ENCODE results near the gene EVC2. TPM values are rescaled to one million over a fixed set of nuclear protein-coding genes. Genes with fewer than 3 reads are reported as not detected.
A peak's percentile ranks its signal among the peaks of the same experiment; 100 is the strongest.

EVC2 gene
- total RNA-seq, 1 experiment from 2014 or later: 6.0 TPM

GRCh38 chr4:5710065-5710960 is 2.0 kb upstream of the EVC2 start:
- CTCF ChIA-PET: no interaction called here
- Histone ChIP-seq H3K4me3 (ENCODE audit: low read depth, low read length, poor library complexity, severe bottlenecking) (peak overlapping the region; percentile 59), H3K4me1 (ENCODE audit: insufficient read depth, low read length, poor library complexity, severe bottlenecking) (peaks cover 30% of the 10 kb centered on the region), H3K9me3 (ENCODE audit: low read depth, low read length, poor library complexity, severe bottlenecking) (peaks cover 7% of the 10 kb centered on the region), H3K36me3 (ENCODE audit: insufficient read depth, low read length, poor library complexity, severe bottlenecking) (peaks cover 3% of the 10 kb centered on the region), H3K27me3 (replicated peaks; ENCODE audit: insufficient read depth, low read depth, low read length, poor library complexity) (no peaks in the 10 kb centered on the region), H3K27ac (ENCODE audit: low read depth, low read length, poor library complexity, severe bottlenecking) (peak overlapping the region; percentile 42)
- BruUV-seq (replicated peaks): no TSS peak
- intact Hi-C loops (cut with micrococcal nuclease; ENCODE audit: unreplicated experiment): no loop called here
- POLR2A ChIA-PET (ENCODE audit: low non-redundant PET): no interaction called here
- TF ChIP-seq CTCF (conservative IDR thresholded peaks at IDR 0.05; ENCODE audit: low read depth, low read length) (peak; percentile 41), EZH2 (IDR thresholded peaks at IDR 0.05; ENCODE audit: borderline replicate concordance, low read depth, low read length, poor library complexity, severe bottlenecking) (no peak)
- peak; percentile 54 for DNase-seq (ENCODE audit: low spot score)

GRCh38 chr4:5709207-5709575 is 832 bp upstream of the EVC2 start:
- H3K36me3 ChIP-seq (ENCODE audit: insufficient read depth, low read length, poor library complexity, severe bottlenecking): no peaks in the 10 kb centered on the region
- no peak for TF ChIP-seq CTCF (conservative IDR thresholded peaks at IDR 0.05; ENCODE audit: low read depth, low read length)
- no peak for TF ChIP-seq EZH2 (IDR thresholded peaks at IDR 0.05; ENCODE audit: borderline replicate concordance, low read depth, low read length, poor library complexity, severe bottlenecking)
- intact Hi-C loops (cut with micrococcal nuclease; ENCODE audit: unreplicated experiment): no loop called here
- no peaks in the 10 kb centered on the region for H3K27me3 ChIP-seq (replicated peaks; ENCODE audit: insufficient read depth, low read depth, low read length, poor library complexity)
- ChIA-PET POLR2A (ENCODE audit: low non-redundant PET) (no interaction called here), CTCF (no interaction called here)
- DNase-seq (ENCODE audit: low spot score): peak; percentile 12
- BruUV-seq (replicated peaks): no TSS peak
- peak overlapping the region; percentile 69 for H3K27ac ChIP-seq (ENCODE audit: low read depth, low read length, poor library complexity, severe bottlenecking)
- H3K4me1 ChIP-seq (ENCODE audit: insufficient read depth, low read length, poor library complexity, severe bottlenecking): peaks cover 30% of the 10 kb centered on the region
- H3K9me3 ChIP-seq (ENCODE audit: low read depth, low read length, poor library complexity, severe bottlenecking): no peaks in the 10 kb centered on the region
- H3K4me3 ChIP-seq (ENCODE audit: low read depth, low read length, poor library complexity, severe bottlenecking): no peak overlapping the region

- TSS peak; percentile 24 for BruUV-seq (replicated peaks)
- CTCF ChIA-PET: no interaction called here
These were observed 446 bp downstream of the EVC2 start for GRCh38 chr4:5707778-5708448.

More at GRCh38 chr4:5707778-5708448, 446 bp downstream of the EVC2 start:
- Histone ChIP-seq H3K27me3 (replicated peaks; ENCODE audit: insufficient read depth, low read depth, low read length, poor library complexity) (no peaks in the 10 kb centered on the region), H3K4me3 (ENCODE audit: low read depth, low read length, poor library complexity, severe bottlenecking) (peak overlapping the region; percentile 61), H3K4me1 (ENCODE audit: insufficient read depth, low read length, poor library complexity, severe bottlenecking) (peaks cover 30% of the 10 kb centered on the region), H3K27ac (ENCODE audit: low read depth, low read length, poor library complexity, severe bottlenecking) (peak overlapping the region; percentile 69), H3K9me3 (ENCODE audit: low read depth, low read length, poor library complexity, severe bottlenecking) (no peaks in the 10 kb centered on the region), H3K36me3 (ENCODE audit: insufficient read depth, low read length, poor library complexity, severe bottlenecking) (no peaks in the 10 kb centered on the region)
- POLR2A ChIA-PET (ENCODE audit: low non-redundant PET): interaction anchor here (0.7 kb wide), 1 partner anchor 9 kb away, joined by 4 read pairs; no protein-coding TSS in a partner anchor
- peak; percentile 11 for DNase-seq (ENCODE audit: low spot score)
- intact Hi-C loops (cut with micrococcal nuclease; ENCODE audit: unreplicated experiment): no loop called here
- TF ChIP-seq CTCF (conservative IDR thresholded peaks at IDR 0.05; ENCODE audit: low read depth, low read length): no peak
- no peak for TF ChIP-seq EZH2 (IDR thresholded peaks at IDR 0.05; ENCODE audit: borderline replicate concordance, low read depth, low read length, poor library complexity, severe bottlenecking)
